H1 (cell line): ENCODE measurements around the gene PATJ. TPM values are rescaled to one million over a fixed set of nuclear protein-coding genes. Genes with fewer than 3 reads are reported as not detected.

Experiments
- CTCF ChIA-PET: fragments of 300-600 bp; sonication (Branson Sonifier 250); formaldehyde crosslinking; loops from one replicate; lab custom pipeline; 2021; ENCODE audit not compliant: partially characterized antibody; lab: Charles Lee
- POLR2A ChIA-PET: fragments of 300-600 bp; sonication (Branson Sonifier 250); formaldehyde crosslinking; loops from one replicate; lab custom pipeline; 2021; ENCODE audit warnings: inconsistent platforms; ENCODE audit not compliant: partially characterized antibody; lab: Charles Lee
- DNase-seq, 2 experiments: peaks; one replicate each; pipeline versions ENCODE4 v3.0.0 to v3.0.0-alpha.2; 2010 to 2022; ENCODE audit warnings: low spot score in 2 of 2, low read depth in 1 of 2, mixed read lengths in 1 of 2
- FAIRE-seq: peaks from 2 replicates; lab custom pipeline; 2011; peaks lifted over from hg19 to GRCh38; lab: Jason Lieb, UNC
- H2AFZ ChIP-seq: 2 replicates; pipeline ENCODE4 v1.8.1; 2012; ENCODE audit warnings: low read length, inconsistent platforms
- H2AK5ac ChIP-seq: 2 replicates; pipeline ENCODE4 v1.6.1; 2013; ENCODE audit warnings: low read depth, low read length
- H2BK120ac ChIP-seq: replicated peaks from 2 replicates; pipeline ENCODE3; 2013; ENCODE audit warnings: low read depth, low read length, inconsistent platforms
- H2BK12ac ChIP-seq: 2 replicates; pipeline ENCODE4 v1.6.1; 2013; ENCODE audit warnings: low read depth, low read length
- H2BK15ac ChIP-seq: 2 replicates; pipeline ENCODE4 v1.6.1; 2013; ENCODE audit warnings: low read length
- H2BK20ac ChIP-seq: 2 replicates; pipeline ENCODE4 v1.6.1; 2013; ENCODE audit warnings: low read length
- H2BK5ac ChIP-seq: 2 replicates; pipeline ENCODE4 v1.6.1; 2013; ENCODE audit warnings: low read depth, low read length
- H3K14ac ChIP-seq: 2 replicates; pipeline ENCODE4 v1.6.1; 2013; ENCODE audit warnings: inconsistent platforms; ENCODE audit not compliant: insufficient read length
- H3K18ac ChIP-seq: 2 replicates; pipeline ENCODE4 v1.6.1; 2013; ENCODE audit warnings: low read length; ENCODE audit errors: extremely low read depth
- H3K23ac ChIP-seq: 2 replicates; pipeline ENCODE4 v1.6.1; 2013; ENCODE audit warnings: inconsistent platforms; ENCODE audit not compliant: insufficient read length
- H3K23me2 ChIP-seq: 2 replicates; pipeline ENCODE4 v1.6.1; 2013; ENCODE audit warnings: low read depth, low read length
- H3K27ac ChIP-seq: 2 replicates; pipeline ENCODE4 v1.6.1; 2011; ENCODE audit warnings: low read depth, low read length, inconsistent platforms
- H3K27me3 ChIP-seq, 4 experiments: replicated peaks in 1 of 4; 1 replicate in 1 of 4; 2 replicates in 3 of 4; pipeline versions ENCODE4 v1.6.1 to v1.8.1; 2011 to 2013; ENCODE audit warnings: low read length in 3 of 4, mild to moderate bottlenecking in 3 of 4, inconsistent platforms in 2 of 4, mixed read lengths in 2 of 4, moderate library complexity in 1 of 4; ENCODE audit not compliant: control insufficient read depth in 3 of 4, insufficient read depth in 3 of 4; ENCODE audit errors: extremely low read depth in 1 of 4
- H3K36me3 ChIP-seq, 4 experiments: 2 replicates each; pipeline versions ENCODE4 v1.6.1 to v1.8.1; 2011 to 2013; ENCODE audit warnings: mild to moderate bottlenecking in 4 of 4, low read length in 3 of 4, moderate library complexity in 2 of 4, control low read depth in 1 of 4, inconsistent platforms in 1 of 4; ENCODE audit not compliant: insufficient read depth in 4 of 4, control insufficient read depth in 2 of 4
- H3K4ac ChIP-seq: replicated peaks from 2 replicates; pipeline ENCODE3; 2013; ENCODE audit warnings: low read length, low read depth, mixed read lengths, inconsistent platforms; ENCODE audit not compliant: insufficient read length
- H3K4me1 ChIP-seq, 4 experiments: replicated peaks in 1 of 4; 1 replicate in 1 of 4; 2 replicates in 3 of 4; pipeline versions ENCODE4 v1.6.1 to v1.8.1; 2011 to 2013; ENCODE audit warnings: low read length in 3 of 4, inconsistent platforms in 2 of 4, mixed read lengths in 1 of 4; ENCODE audit not compliant: insufficient read depth in 4 of 4, control insufficient read depth in 3 of 4
- H3K4me2 ChIP-seq, 2 experiments: 2 replicates each; pipeline versions ENCODE4 v1.6.1 to v1.8.1; 2011 to 2013; ENCODE audit warnings: low read depth in 2 of 2, low read length in 2 of 2, control low read depth in 1 of 2, inconsistent platforms in 1 of 2, mild to moderate bottlenecking in 1 of 2; ENCODE audit not compliant: insufficient read depth in 1 of 2
- H3K4me3 ChIP-seq, 4 experiments: fragments of 200-600, 300-600 bp in 1 of 4; sonication (generic), shearing (Covaris generic), sonication (Bioruptor Twin) in 1 of 4; 2 replicates each; pipeline versions ENCODE4 v1.5.1 to v1.8.1; 2011 to 2016; ENCODE audit warnings: low read length in 4 of 4, low read depth in 3 of 4, control low read depth in 2 of 4, inconsistent platforms in 2 of 4, mild to moderate bottlenecking in 2 of 4, mixed read lengths in 1 of 4, moderate library complexity in 1 of 4; ENCODE audit not compliant: insufficient read depth in 2 of 4; ENCODE audit errors: extremely low read depth in 1 of 4
- H3K56ac ChIP-seq: replicated peaks from 2 replicates; pipeline ENCODE3; 2013; ENCODE audit warnings: low read depth, mild to moderate bottlenecking, mixed read lengths, low read length, inconsistent platforms; ENCODE audit not compliant: insufficient read length
- H3K79me1 ChIP-seq: 2 replicates; pipeline ENCODE4 v1.6.1; 2013; ENCODE audit warnings: low read depth, low read length, control low read depth
- H3K79me2 ChIP-seq, 2 experiments: 2 replicates each; pipeline versions ENCODE4 v1.6.1 to v1.8.1; 2012 to 2013; ENCODE audit warnings: low read length in 2 of 2, mild to moderate bottlenecking in 2 of 2, inconsistent platforms in 1 of 2; ENCODE audit not compliant: insufficient read depth in 2 of 2, control insufficient read depth in 1 of 2
- H3K9ac ChIP-seq, 4 experiments: replicated peaks in 1 of 4; 1 replicate in 1 of 4; 2 replicates in 3 of 4; pipeline versions ENCODE4 v1.6.1 to v1.8.1; 2011 to 2013; ENCODE audit warnings: low read depth in 3 of 4, low read length in 3 of 4, control low read depth in 2 of 4, mild to moderate bottlenecking in 2 of 4, moderate library complexity in 2 of 4, inconsistent platforms in 1 of 4; ENCODE audit errors: extremely low read depth in 1 of 4
- H3K9me3 ChIP-seq, 2 experiments: 2 replicates each; pipeline versions ENCODE4 v1.6.1 to v1.8.1; 2012 to 2013; ENCODE audit warnings: mild to moderate bottlenecking in 2 of 2, moderate library complexity in 2 of 2, control low read depth in 1 of 2, inconsistent platforms in 1 of 2, low read depth in 1 of 2, low read length in 1 of 2, mixed read lengths in 1 of 2; ENCODE audit not compliant: insufficient read depth in 2 of 2
- H4K20me1 ChIP-seq, 2 experiments: replicated peaks in 1 of 2; 2 replicates each; pipeline versions ENCODE3 to v1.8.1; 2011 to 2013; ENCODE audit warnings: inconsistent platforms in 2 of 2, low read length in 2 of 2, mild to moderate bottlenecking in 1 of 2; ENCODE audit not compliant: insufficient read depth in 2 of 2, control insufficient read depth in 1 of 2
- H4K5ac ChIP-seq: 2 replicates; pipeline ENCODE4 v1.6.1; 2013; ENCODE audit warnings: low read length, low read depth, mixed read lengths, inconsistent platforms; ENCODE audit not compliant: insufficient read length
- H4K8ac ChIP-seq: 2 replicates; pipeline ENCODE4 v1.8.0; 2013; ENCODE audit warnings: mild to moderate bottlenecking, moderate library complexity, low read length, inconsistent platforms; ENCODE audit not compliant: insufficient read depth; ENCODE audit errors: extremely low read depth
- H4K91ac ChIP-seq: replicated peaks from 2 replicates; pipeline ENCODE3; 2013; ENCODE audit warnings: low read length, mixed read lengths, inconsistent platforms; ENCODE audit not compliant: insufficient read length
- BCL11A ChIP-seq, 2 experiments: IDR thresholded peaks; one replicate each; pipeline ENCODE4 v1.6.1; 2011; ENCODE audit warnings: low read depth in 2 of 2, low read length in 2 of 2, mild to moderate bottlenecking in 2 of 2
- NRF1 ChIP-seq: IDR thresholded peaks from 2 replicates; pipeline ENCODE4 v1.6.1; 2011; ENCODE audit warnings: mild to moderate bottlenecking, low read depth, low read length, improper control_type of control experiment
- POLR2A ChIP-seq, 2 experiments: IDR thresholded peaks; 1 replicate in 1 of 2; 2 replicates in 1 of 2; pipeline ENCODE4 v1.6.1; 2011; ENCODE audit warnings: low read depth in 2 of 2, low read length in 2 of 2, mild to moderate bottlenecking in 2 of 2; ENCODE audit errors: control extremely low read depth in 1 of 2
- POLR2AphosphoS5 ChIP-seq: IDR thresholded peaks from 2 replicates; pipeline ENCODE4 v1.6.1; 2011; ENCODE audit warnings: low read depth, low read length
- SAP30 ChIP-seq: fragments of 300-600 bp; sonication (generic); IDR thresholded peaks from 2 replicates; pipeline ENCODE4 v1.7.1; 2012; ENCODE audit warnings: low read length, moderate library complexity, mild to moderate bottlenecking, inconsistent platforms; ENCODE audit not compliant: insufficient read depth, insufficient replicate concordance
- SP4 ChIP-seq: IDR thresholded peaks from 2 replicates; pipeline ENCODE4 v1.6.1; 2012; ENCODE audit warnings: low read length, inconsistent platforms
- SUZ12 ChIP-seq: fragments of 200-600 bp; sonication (generic); IDR thresholded peaks from 2 replicates; pipeline ENCODE4 v1.6.1; 2012; ENCODE audit warnings: mild to moderate bottlenecking, inconsistent platforms, low read length, moderate library complexity, mixed read lengths
- WGBS, 2 experiments: shearing (Covaris generic) in 1 of 2; methylation state at CpG; one replicate each; pipeline versions ENCODE4 v1.1.6 to v1.1.7; 2013 to 2015; ENCODE audit warnings: low lambda C conversion rate in 2 of 2, mixed read lengths in 2 of 2, inconsistent platforms in 1 of 2, low coverage in 1 of 2, missing lambda C conversion rate in 1 of 2; ENCODE audit not compliant: insufficient replicate concordance in 2 of 2, insufficient coverage in 1 of 2, insufficient read length in 1 of 2; ENCODE audit errors: extremely low coverage in 1 of 2, missing lambda C conversion rate in 1 of 2; 5-methylcytosine and 5-hydroxymethylcytosine counted together
- polyA plus RNA-seq, 7 experiments: library from polyadenylated mRNA; depleted of rRNA in 3 of 7; stranded (reverse) in 5 of 7; unstranded in 2 of 7; fragments of >200 nt in 5 of 7; fragments of 200-250 nt in 2 of 7; gene quantifications; 1 replicate in 5 of 7; 2 replicates in 1 of 7; 4 replicates in 1 of 7; pipeline versions ENCODE4 v1.2.1 to v1.2.3, GENCODE V29; 2011 to 2013; ENCODE audit warnings: missing spikeins in 2 of 7, mixed read lengths in 2 of 7
- total RNA-seq: library from RNA; stranded (reverse); fragmentation: NEBNext Ultra II Directional; extraction: Animal tissue kit (Norgen Biotek cat#: 25700); gene quantifications from 2 replicates; pipeline ENCODE4 v1.2.1, GENCODE V29; 2021
- TF ChIP-seq, protein P1 (sequence below): IDR thresholded peaks from 2 replicates; pipeline ENCODE4 v1.6.1; 2011; ENCODE audit warnings: low read depth, mild to moderate bottlenecking, low read length; ENCODE audit not compliant: insufficient read depth
- TF ChIP-seq, protein P2 (sequence below): IDR thresholded peaks from 2 replicates; pipeline ENCODE4 v1.6.1; 2012; ENCODE audit warnings: inconsistent platforms

PATJ gene
- total and polyA plus RNA-seq, 2 of the 8 experiments (the other 6 are each of a cell fraction or from before 2014, with no cell fraction given): 8.2 to 55.6 TPM

DNA sequence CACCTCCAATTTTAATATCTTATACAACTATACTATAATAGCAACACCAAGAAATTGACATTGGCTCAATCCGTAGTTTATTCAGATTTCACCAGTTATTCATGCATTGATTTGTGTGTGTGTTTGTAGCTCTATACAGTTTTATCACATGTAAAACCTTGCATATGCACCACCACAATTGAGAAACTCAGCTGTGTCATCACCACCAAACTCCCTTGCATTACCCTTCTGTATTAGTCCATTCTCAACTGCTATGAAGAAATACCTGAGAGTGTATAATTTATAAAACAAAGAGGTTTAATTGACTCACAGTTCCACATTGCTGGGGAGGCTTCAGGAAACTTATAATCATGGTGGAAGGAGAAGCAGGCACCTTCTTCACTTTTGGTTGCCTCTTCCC lies 162.1 kb downstream of the PATJ start:
- no peak overlapping the region for H2AK5ac ChIP-seq

More for the DNA sequence above, 162.1 kb downstream of the PATJ start:
- POLR2A ChIA-PET: no interaction called here
- no peak overlapping the region for H3K18ac ChIP-seq
- no peak overlapping the region for H3K9ac ChIP-seq
- H2AFZ ChIP-seq: no peak overlapping the region
- no peaks in the 10 kb centered on the region for H3K27me3 ChIP-seq
- no peak overlapping the region for H2BK15ac ChIP-seq
- no peak overlapping the region for H4K5ac ChIP-seq
- TF ChIP-seq SUZ12 (no peak), SP4 (no peak), POLR2AphosphoS5 (no peak), NRF1 (no peak), SAP30 (no peak), BCL11A (IDR thresholded peaks at IDR 0.05; ENCODE audit: low read depth in 2 of 2, low read length in 2 of 2) (no peak), POLR2A (IDR thresholded peaks at IDR 0.05; ENCODE audit: control extremely low read depth in 1 of 2, low read depth in 2 of 2, low read length in 2 of 2) (no peak)
- TF ChIP-seq, protein P1, sequence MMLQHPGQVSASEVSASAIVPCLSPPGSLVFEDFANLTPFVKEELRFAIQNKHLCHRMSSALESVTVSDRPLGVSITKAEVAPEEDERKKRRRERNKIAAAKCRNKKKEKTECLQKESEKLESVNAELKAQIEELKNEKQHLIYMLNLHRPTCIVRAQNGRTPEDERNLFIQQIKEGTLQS: no peak
- TF ChIP-seq, protein P2, sequence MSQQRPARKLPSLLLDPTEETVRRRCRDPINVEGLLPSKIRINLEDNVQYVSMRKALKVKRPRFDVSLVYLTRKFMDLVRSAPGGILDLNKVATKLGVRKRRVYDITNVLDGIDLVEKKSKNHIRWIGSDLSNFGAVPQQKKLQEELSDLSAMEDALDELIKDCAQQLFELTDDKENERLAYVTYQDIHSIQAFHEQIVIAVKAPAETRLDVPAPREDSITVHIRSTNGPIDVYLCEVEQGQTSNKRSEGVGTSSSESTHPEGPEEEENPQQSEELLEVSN: no peak
- TF ChIP-seq, all 59 proteins: peak for 0
- Histone ChIP-seq H3K4me1 (peaks cover 0 to 8% (median 6%) of the 10 kb centered on the region in 4 experiments; a peak in 3 of 7 replicates), H3K4me2 (no peak overlapping the region), H3K36me3 (peaks cover 2 to 10% (median 4%) of the 10 kb centered on the region in 4 experiments; a peak in 3 of 8 replicates), H3K9me3 (no peaks in the 10 kb centered on the region), H2BK120ac (no peak overlapping the region), H3K23me2 (no peaks in the 10 kb centered on the region), H2BK20ac (no peak overlapping the region), H3K79me2 (no peaks in the 10 kb centered on the region), H4K8ac (no peak overlapping the region), H2BK5ac (no peak overlapping the region), H3K56ac (no peak overlapping the region), H3K14ac (no peak overlapping the region), H4K91ac (no peak overlapping the region), H3K4me3 (no peak overlapping the region), H3K4ac (no peak overlapping the region), H3K79me1 (no peaks in the 10 kb centered on the region; the same call in 1 of the 2 replicates), H3K27ac (no peak overlapping the region), H3K23ac (no peak overlapping the region), H2BK12ac (no peak overlapping the region), H4K20me1 (no peaks in the 10 kb centered on the region)
- CTCF ChIA-PET: no interaction called here
- FAIRE-seq (no peak), DNase-seq (no peak)
- WGBS, 2 experiments: 91% methylated on average over 1 of the region's 1 CpG; no CpG with 5 or more reads in 1 of the 2 experiments
